Breast epithelium (tissue), 4 donors: ENCODE data around the gene PBX4. TPM values are rescaled to one million over a fixed set of nuclear protein-coding genes. Genes with fewer than 3 reads are reported as not detected.

ENCODE experiments used
- DNase-seq, 2 donors: peaks; one replicate each; pipeline ENCODE4 v3.0.0-alpha.2; 2019; ENCODE audit warnings: low spot score in 2 of 2
- H3K27ac ChIP-seq, 2 donors: fragments of 200-600 bp; sonication (generic) in 1 of 2; one replicate each; pipeline ENCODE4 v1.5.1; 2016 to 2019; ENCODE audit warnings: mild to moderate bottlenecking in 1 of 2
- H3K27me3 ChIP-seq, 2 donors: fragments of 200-600 bp; sonication (generic) in 1 of 2; one replicate each; pipeline versions ENCODE4 v1.5.1 to v1.6.0; 2017 to 2019; ENCODE audit warnings: control low read depth in 1 of 2, mild to moderate bottlenecking in 1 of 2
- H3K36me3 ChIP-seq: fragments of 200-600 bp; one replicate; pipeline ENCODE4 v1.5.1; 2019
- H3K4me1 ChIP-seq, 2 donors: fragments of 200-600 bp; sonication (generic); one replicate each; pipeline ENCODE4 v1.5.1; 2016 to 2019; ENCODE audit warnings: control low read depth in 1 of 2
- H3K4me3 ChIP-seq, 3 donors: fragments of 200-600 bp; sonication (generic); 1 replicate in 2 of 3; 2 replicates in 1 of 3; pipeline ENCODE4 v1.5.1; 2016 to 2019; ENCODE audit warnings: mild to moderate bottlenecking in 3 of 3, moderate library complexity in 2 of 3
- H3K9me3 ChIP-seq, 2 donors: fragments of 200-600 bp; sonication (generic) in 1 of 2; one replicate each; pipeline ENCODE4 v1.5.1; 2016 to 2019; ENCODE audit warnings: control low read depth in 1 of 2
- CTCF ChIP-seq, 3 donors: fragments of 450-650 bp; IDR thresholded peaks; one replicate each; pipeline ENCODE4 v1.5.1; 2016 to 2017; ENCODE audit warnings: antibody characterized with exemption in 3 of 3, mild to moderate bottlenecking in 3 of 3, moderate library complexity in 3 of 3
- POLR2A ChIP-seq: fragments of 450-650 bp; IDR thresholded peaks from one replicate; pipeline ENCODE4 v1.6.1; 2016; ENCODE audit warnings: antibody characterized with exemption, mild to moderate bottlenecking, moderate library complexity
- POLR2AphosphoS5 ChIP-seq, 3 donors: sonication (generic); formaldehyde crosslinking; IDR thresholded peaks; one replicate each; pipeline ENCODE4 v1.6.1; 2017; ENCODE audit warnings: antibody characterized with exemption in 3 of 3
- intact Hi-C: fragments of 100-400 bp; cut with DNase I; formaldehyde crosslinking; loops from one replicate; pipeline ENCODE4 v1.15.1; 2023; ENCODE audit warnings: low total_unique reads
- total RNA-seq, 3 donors: library from RNA; depleted of rRNA; stranded (reverse); fragments of >200 nt; gene quantifications; one replicate each; pipeline ENCODE4 v1.1.0, GENCODE V29; 2016

PBX4 gene
- total RNA-seq, 3 donors from 2014 or later, result 3.4 to 5.9 (median 5.6) TPM

GRCh38 chr19:19562665-19563347, 55.7 kb downstream of the PBX4 start:
- H3K4me1 ChIP-seq, result no peaks in the 10 kb centered on the region
- H3K9me3 ChIP-seq, result no peaks in the 10 kb centered on the region
- DNase-seq, result no peak
- no peaks in the 10 kb centered on the region for H3K27me3 ChIP-seq
- H3K36me3 ChIP-seq, result no peaks in the 10 kb centered on the region
- no peak overlapping the region for H3K27ac ChIP-seq
- TF ChIP-seq CTCF (IDR thresholded peaks at IDR 0.05), result no peak
- no peak for TF ChIP-seq POLR2AphosphoS5 (IDR thresholded peaks at IDR 0.05)
- TF ChIP-seq POLR2A, result no peak
- intact Hi-C loops, result no loop called here
- H3K4me3 ChIP-seq, result no peak overlapping the region

GRCh38 chr19:19561946-19562664, 56.4 kb downstream of the PBX4 start:
- H3K4me1 ChIP-seq, result no peaks in the 10 kb centered on the region
- intact Hi-C loops, result no loop called here
- H3K27me3 ChIP-seq, result no peaks in the 10 kb centered on the region
- H3K4me3 ChIP-seq, result no peak overlapping the region
- no peaks in the 10 kb centered on the region for H3K36me3 ChIP-seq
- no peak for TF ChIP-seq POLR2A
- no peak for TF ChIP-seq POLR2AphosphoS5 (IDR thresholded peaks at IDR 0.05)
- no peak for TF ChIP-seq CTCF (IDR thresholded peaks at IDR 0.05)
- no peak for DNase-seq
- no peaks in the 10 kb centered on the region for H3K9me3 ChIP-seq
- no peak overlapping the region for H3K27ac ChIP-seq

GRCh38 chr19:19559931-19560330, 58.6 kb downstream of the PBX4 start:
- Histone ChIP-seq H3K27me3 (no peaks in the 10 kb centered on the region), H3K27ac (no peak overlapping the region), H3K36me3 (no peaks in the 10 kb centered on the region), H3K4me1 (no peaks in the 10 kb centered on the region), H3K9me3 (no peaks in the 10 kb centered on the region), H3K4me3 (no peak overlapping the region)
- no peak for DNase-seq
- TF ChIP-seq CTCF (IDR thresholded peaks at IDR 0.05), result no peak
- no peak for TF ChIP-seq POLR2A
- intact Hi-C loops, result no loop called here

- Histone ChIP-seq H3K27me3 (no peaks in the 10 kb centered on the region), H3K9me3 (no peaks in the 10 kb centered on the region), H3K36me3 (no peaks in the 10 kb centered on the region), H3K4me1 (no peaks in the 10 kb centered on the region), H3K4me3 (no peak overlapping the region), H3K27ac (no peak overlapping the region)
- no peak for TF ChIP-seq POLR2AphosphoS5 (IDR thresholded peaks at IDR 0.05)
- no peak for TF ChIP-seq CTCF (IDR thresholded peaks at IDR 0.05)
- TF ChIP-seq POLR2A, result no peak
- no peak for DNase-seq
- intact Hi-C loops, result no loop called here
Observed at GRCh38 chr19:19558636-19559035, 59.9 kb downstream of the PBX4 start.

- intact Hi-C loops, result no loop called here
- no peak for TF ChIP-seq POLR2A
- no peak for TF ChIP-seq CTCF (IDR thresholded peaks at IDR 0.05)
- no peak for TF ChIP-seq POLR2AphosphoS5 (IDR thresholded peaks at IDR 0.05)
- no peak overlapping the region for H3K4me3 ChIP-seq
- H3K4me1 ChIP-seq, result no peaks in the 10 kb centered on the region
- no peaks in the 10 kb centered on the region for H3K9me3 ChIP-seq
- no peaks in the 10 kb centered on the region for H3K27me3 ChIP-seq
- no peak for DNase-seq
- no peaks in the 10 kb centered on the region for H3K36me3 ChIP-seq
- no peak overlapping the region for H3K27ac ChIP-seq
Observed at GRCh38 chr19:19558055-19558454, 60.4 kb downstream of the PBX4 start.
